GM12873 (cell line): ENCODE measurements around the gene SEMA5A.

ENCODE experiments used
- CTCF ChIP-seq: IDR thresholded peaks from 2 replicates; pipeline ENCODE4 v1.5.1; 2012; ENCODE audit warnings: low read depth, mild to moderate bottlenecking, moderate library complexity, low read length, control low read depth; ENCODE audit not compliant: insufficient read depth; ENCODE audit errors: missing control alignments

Gene SEMA5A

GRCh38 chr5:9395706-9396105 is 150.2 kb downstream of the SEMA5A start:
- no peak for TF ChIP-seq CTCF

- no peak for TF ChIP-seq CTCF
Observed at GRCh38 chr5:9394221-9394620, 151.7 kb downstream of the SEMA5A start.

GRCh38 chr5:9392625-9393024 is 153.2 kb downstream of the SEMA5A start:
- TF ChIP-seq CTCF, result no peak

- no peak for TF ChIP-seq CTCF
Observed at GRCh38 chr5:9391080-9391479, 154.8 kb downstream of the SEMA5A start.

GRCh38 chr5:9390113-9390512 is 155.8 kb downstream of the SEMA5A start:
- TF ChIP-seq CTCF, result no peak

GRCh38 chr5:9388941-9389674 is 156.8 kb downstream of the SEMA5A start:
- TF ChIP-seq CTCF, result no peak

- no peak for TF ChIP-seq CTCF
Observed at GRCh38 chr5:9387879-9388278, 158.0 kb downstream of the SEMA5A start.

GRCh38 chr5:9386945-9387344 is 158.9 kb downstream of the SEMA5A start:
- TF ChIP-seq CTCF, result no peak
